ENCODE measurements around the gene GPR32.
A peak's percentile ranks its signal among the peaks of the same experiment; 100 is the strongest.
"Not testable (repeated sequence)": the region's sequence is repeated elsewhere in the genome, so short reads cannot be mapped to it uniquely, and the experiment has no call there.

The GPR32 gene

GRCh38 chr19:50804420-50805272, 34.4 kb downstream of the GPR32 start:
- DNase-seq: peak; percentile 99

GRCh38 chr19:50808856-50809255, 38.6 kb downstream of the GPR32 start:
- DNase-seq: no peak

- not testable (repeated sequence) for DNase-seq
Measured at GRCh38 chr19:50811622-50812238, 41.5 kb downstream of the GPR32 start.

- DNase-seq: no peak
Measured at GRCh38 chr19:50812474-50812873, 42.2 kb downstream of the GPR32 start.

- DNase-seq: no peak
Measured at GRCh38 chr19:50814883-50815282, 44.6 kb downstream of the GPR32 start.

- no peak for DNase-seq
Measured at GRCh38 chr19:50815439-50815838, 45.2 kb downstream of the GPR32 start.

GRCh38 chr19:50817941-50818858, 47.9 kb downstream of the GPR32 start:
- DNase-seq: peak; percentile 87

GRCh38 chr19:50818859-50819472, 48.7 kb downstream of the GPR32 start:
- no peak for DNase-seq

GRCh38 chr19:50819636-50820035, 49.4 kb downstream of the GPR32 start:
- no peak for DNase-seq

- DNase-seq: no peak
Measured at GRCh38 chr19:50820086-50820485, 49.8 kb downstream of the GPR32 start.

GRCh38 chr19:50820549-50821247, 50.4 kb downstream of the GPR32 start:
- DNase-seq: no peak

GRCh38 chr19:50821248-50821612, 51.0 kb downstream of the GPR32 start:
- no peak for DNase-seq

Data from islet precursor cell (in vitro differentiated cells).